ENCODE results near the gene CLDN20.

GRCh38 chr6:155267411-155267810 lies 3.6 kb downstream of the CLDN20 start:
- TF ChIP-seq CTCF (IDR thresholded peaks at IDR 0.05) (no peak), POLR2AphosphoS5 (IDR thresholded peaks at IDR 0.05) (no peak), POLR2A (IDR thresholded peaks at IDR 0.05) (no peak)
